GM12878 (cell line): Measurements from ENCODE around the gene FYTTD1. TPM values are rescaled to one million over a fixed set of nuclear protein-coding genes. Genes with fewer than 3 reads are reported as not detected.

ENCODE experiments used
- ATF7 ChIP-seq: fragments of 450-650 bp; IDR thresholded peaks from 2 replicates; pipeline ENCODE4 v1.6.1; 2016; ENCODE audit warnings: low read depth, mild to moderate bottlenecking
- KLF5 ChIP-seq: fragments of 450-650 bp; IDR thresholded peaks from 2 replicates; pipeline ENCODE4 v1.6.1; 2014; ENCODE audit warnings: mild to moderate bottlenecking; ENCODE audit not compliant: partially characterized antibody
- MYC ChIP-seq: IDR thresholded peaks from 2 replicates; pipeline ENCODE4 v1.6.1; 2011; ENCODE audit warnings: mild to moderate bottlenecking, low read length, moderate library complexity, inconsistent platforms; ENCODE audit not compliant: insufficient read depth, insufficient replicate concordance, insufficient read length, severe bottlenecking
- NRF1 ChIP-seq: conservative IDR thresholded peaks from 2 replicates; pipeline ENCODE4 v1.6.1; 2011; ENCODE audit warnings: mild to moderate bottlenecking, low read depth, low read length, improper control_type of control experiment
- polyA plus RNA-seq, 11 experiments: library from polyadenylated mRNA; depleted of rRNA in 4 of 11; unstranded in 6 of 11; stranded (reverse) in 5 of 11; fragments of >200 nt; fragmentation: Nextera tagmentation in 4 of 11; fragmentation: Illumina TruSeq in 1 of 11; extraction: Ambion mirVana in 4 of 11; extraction: Trizol in 1 of 11; gene quantifications; 1 replicate in 1 of 11; 2 replicates in 10 of 11; pipeline versions ENCODE4 v1.2.1 to v1.2.3, GENCODE V29; 2011 to 2016; ENCODE audit warnings: inconsistent platforms in 2 of 11, missing spikeins in 2 of 11, low read depth in 1 of 11
- total RNA-seq, 4 experiments: library from RNA; depleted of rRNA in 3 of 4; stranded (reverse); fragments of >200 nt in 3 of 4; fragmentation: Illumina TruSeq in 1 of 4; extraction: Trizol in 1 of 4; gene quantifications; 2 replicates each; pipeline versions ENCODE4 v1.2.1 to v1.2.3, GENCODE V29; 2013 to 2021
- TF ChIP-seq, protein P1 (sequence below): fragments of 450-650 bp; formaldehyde crosslinking; IDR thresholded peaks from 2 replicates; pipeline ENCODE4 v1.4.0; 2020; ENCODE audit warnings: mild to moderate bottlenecking, moderate library complexity
- TF ChIP-seq, protein P2 (sequence below): fragments of 450-650 bp; IDR thresholded peaks from 2 replicates; pipeline ENCODE4 v1.6.1; 2017; ENCODE audit warnings: antibody characterized with exemption, mild to moderate bottlenecking, moderate library complexity
- TF ChIP-seq, protein P3 (sequence below): fragments of 450-650 bp; conservative IDR thresholded peaks from 2 replicates; pipeline ENCODE4 v1.6.1; 2017; ENCODE audit warnings: mild to moderate bottlenecking, moderate library complexity
- TF ChIP-seq, protein P4 (sequence below), 3 experiments: IDR thresholded peaks in 2 of 3; conservative IDR thresholded peaks in 1 of 3; 2 replicates each; pipeline ENCODE4 v1.5.1; 2011; ENCODE audit warnings: low read depth in 3 of 3, low read length in 3 of 3, mild to moderate bottlenecking in 3 of 3, control low read depth in 2 of 3, moderate library complexity in 2 of 3, inconsistent platforms in 1 of 3, mixed read lengths in 1 of 3; ENCODE audit not compliant: control insufficient read depth in 2 of 3, insufficient read depth in 1 of 3; ENCODE audit errors: extremely low read depth in 1 of 3
- TF ChIP-seq, protein P5 (sequence below): fragments of 450-650 bp; IDR thresholded peaks from 2 replicates; pipeline ENCODE4 v1.6.1; 2017; ENCODE audit warnings: mild to moderate bottlenecking, low read depth, inconsistent platforms; ENCODE audit not compliant: poor library complexity, severe bottlenecking
- TF ChIP-seq, protein P6 (sequence below): fragments of 450-650 bp; formaldehyde crosslinking; IDR thresholded peaks from 2 replicates; pipeline ENCODE4 v1.5.0; 2022; ENCODE audit warnings: mild to moderate bottlenecking, missing genetic modification characterization

The FYTTD1 gene
- total and polyA plus RNA-seq, 10 of the 15 experiments (the other 5 are each of a cell fraction or from before 2014, with no cell fraction given): 25.5 to 101 (median 59.4) TPM

DNA sequence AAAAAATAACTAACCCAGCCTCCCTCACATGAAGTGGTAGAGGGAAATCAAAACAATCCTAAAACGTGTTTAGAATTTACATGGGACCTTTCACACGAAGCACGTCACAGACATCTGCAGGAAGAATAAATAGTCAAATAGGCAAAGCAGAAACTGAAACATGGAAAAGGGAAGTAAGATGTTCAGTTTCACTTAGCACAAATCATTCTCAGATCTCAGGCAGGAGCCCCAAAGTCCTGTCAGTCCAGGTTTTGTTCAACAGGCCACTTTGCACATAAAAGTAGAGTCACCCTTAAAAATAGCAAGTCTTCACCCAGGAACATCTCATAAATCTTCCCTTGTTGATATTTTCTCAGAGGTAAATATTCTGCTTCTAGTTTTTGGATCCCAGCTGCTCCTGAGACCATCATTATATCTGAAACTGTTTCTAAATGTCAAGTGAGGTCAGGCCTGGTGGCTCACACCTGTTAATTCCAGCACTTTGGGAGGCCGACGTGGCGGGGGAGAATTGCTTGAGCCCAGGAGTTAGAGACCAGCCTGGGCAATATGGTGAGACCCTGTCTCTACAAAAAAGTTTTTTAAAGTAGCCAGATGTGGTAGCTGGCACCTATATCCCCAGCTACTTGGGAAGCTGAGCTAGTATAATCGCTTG lies 14.9 kb upstream of the FYTTD1 start (continued):
- TF ChIP-seq, protein P1, sequence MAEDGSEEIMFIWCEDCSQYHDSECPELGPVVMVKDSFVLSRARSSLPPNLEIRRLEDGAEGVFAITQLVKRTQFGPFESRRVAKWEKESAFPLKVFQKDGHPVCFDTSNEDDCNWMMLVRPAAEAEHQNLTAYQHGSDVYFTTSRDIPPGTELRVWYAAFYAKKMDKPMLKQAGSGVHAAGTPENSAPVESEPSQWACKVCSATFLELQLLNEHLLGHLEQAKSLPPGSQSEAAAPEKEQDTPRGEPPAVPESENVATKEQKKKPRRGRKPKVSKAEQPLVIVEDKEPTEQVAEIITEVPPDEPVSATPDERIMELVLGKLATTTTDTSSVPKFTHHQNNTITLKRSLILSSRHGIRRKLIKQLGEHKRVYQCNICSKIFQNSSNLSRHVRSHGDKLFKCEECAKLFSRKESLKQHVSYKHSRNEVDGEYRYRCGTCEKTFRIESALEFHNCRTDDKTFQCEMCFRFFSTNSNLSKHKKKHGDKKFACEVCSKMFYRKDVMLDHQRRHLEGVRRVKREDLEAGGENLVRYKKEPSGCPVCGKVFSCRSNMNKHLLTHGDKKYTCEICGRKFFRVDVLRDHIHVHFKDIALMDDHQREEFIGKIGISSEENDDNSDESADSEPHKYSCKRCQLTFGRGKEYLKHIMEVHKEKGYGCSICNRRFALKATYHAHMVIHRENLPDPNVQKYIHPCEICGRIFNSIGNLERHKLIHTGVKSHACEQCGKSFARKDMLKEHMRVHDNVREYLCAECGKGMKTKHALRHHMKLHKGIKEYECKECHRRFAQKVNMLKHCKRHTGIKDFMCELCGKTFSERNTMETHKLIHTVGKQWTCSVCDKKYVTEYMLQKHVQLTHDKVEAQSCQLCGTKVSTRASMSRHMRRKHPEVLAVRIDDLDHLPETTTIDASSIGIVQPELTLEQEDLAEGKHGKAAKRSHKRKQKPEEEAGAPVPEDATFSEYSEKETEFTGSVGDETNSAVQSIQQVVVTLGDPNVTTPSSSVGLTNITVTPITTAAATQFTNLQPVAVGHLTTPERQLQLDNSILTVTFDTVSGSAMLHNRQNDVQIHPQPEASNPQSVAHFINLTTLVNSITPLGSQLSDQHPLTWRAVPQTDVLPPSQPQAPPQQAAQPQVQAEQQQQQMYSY (CRISPR knock-in tag): no peak
- TF ChIP-seq, protein P2, sequence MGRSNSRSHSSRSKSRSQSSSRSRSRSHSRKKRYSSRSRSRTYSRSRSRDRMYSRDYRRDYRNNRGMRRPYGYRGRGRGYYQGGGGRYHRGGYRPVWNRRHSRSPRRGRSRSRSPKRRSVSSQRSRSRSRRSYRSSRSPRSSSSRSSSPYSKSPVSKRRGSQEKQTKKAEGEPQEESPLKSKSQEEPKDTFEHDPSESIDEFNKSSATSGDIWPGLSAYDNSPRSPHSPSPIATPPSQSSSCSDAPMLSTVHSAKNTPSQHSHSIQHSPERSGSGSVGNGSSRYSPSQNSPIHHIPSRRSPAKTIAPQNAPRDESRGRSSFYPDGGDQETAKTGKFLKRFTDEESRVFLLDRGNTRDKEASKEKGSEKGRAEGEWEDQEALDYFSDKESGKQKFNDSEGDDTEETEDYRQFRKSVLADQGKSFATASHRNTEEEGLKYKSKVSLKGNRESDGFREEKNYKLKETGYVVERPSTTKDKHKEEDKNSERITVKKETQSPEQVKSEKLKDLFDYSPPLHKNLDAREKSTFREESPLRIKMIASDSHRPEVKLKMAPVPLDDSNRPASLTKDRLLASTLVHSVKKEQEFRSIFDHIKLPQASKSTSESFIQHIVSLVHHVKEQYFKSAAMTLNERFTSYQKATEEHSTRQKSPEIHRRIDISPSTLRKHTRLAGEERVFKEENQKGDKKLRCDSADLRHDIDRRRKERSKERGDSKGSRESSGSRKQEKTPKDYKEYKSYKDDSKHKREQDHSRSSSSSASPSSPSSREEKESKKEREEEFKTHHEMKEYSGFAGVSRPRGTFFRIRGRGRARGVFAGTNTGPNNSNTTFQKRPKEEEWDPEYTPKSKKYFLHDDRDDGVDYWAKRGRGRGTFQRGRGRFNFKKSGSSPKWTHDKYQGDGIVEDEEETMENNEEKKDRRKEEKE: no peak
- TF ChIP-seq, protein P3, sequence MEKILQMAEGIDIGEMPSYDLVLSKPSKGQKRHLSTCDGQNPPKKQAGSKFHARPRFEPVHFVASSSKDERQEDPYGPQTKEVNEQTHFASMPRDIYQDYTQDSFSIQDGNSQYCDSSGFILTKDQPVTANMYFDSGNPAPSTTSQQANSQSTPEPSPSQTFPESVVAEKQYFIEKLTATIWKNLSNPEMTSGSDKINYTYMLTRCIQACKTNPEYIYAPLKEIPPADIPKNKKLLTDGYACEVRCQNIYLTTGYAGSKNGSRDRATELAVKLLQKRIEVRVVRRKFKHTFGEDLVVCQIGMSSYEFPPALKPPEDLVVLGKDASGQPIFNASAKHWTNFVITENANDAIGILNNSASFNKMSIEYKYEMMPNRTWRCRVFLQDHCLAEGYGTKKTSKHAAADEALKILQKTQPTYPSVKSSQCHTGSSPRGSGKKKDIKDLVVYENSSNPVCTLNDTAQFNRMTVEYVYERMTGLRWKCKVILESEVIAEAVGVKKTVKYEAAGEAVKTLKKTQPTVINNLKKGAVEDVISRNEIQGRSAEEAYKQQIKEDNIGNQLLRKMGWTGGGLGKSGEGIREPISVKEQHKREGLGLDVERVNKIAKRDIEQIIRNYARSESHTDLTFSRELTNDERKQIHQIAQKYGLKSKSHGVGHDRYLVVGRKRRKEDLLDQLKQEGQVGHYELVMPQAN: no peak
- peak; percentile 83 for TF ChIP-seq ATF7
- TF ChIP-seq, protein P4, sequence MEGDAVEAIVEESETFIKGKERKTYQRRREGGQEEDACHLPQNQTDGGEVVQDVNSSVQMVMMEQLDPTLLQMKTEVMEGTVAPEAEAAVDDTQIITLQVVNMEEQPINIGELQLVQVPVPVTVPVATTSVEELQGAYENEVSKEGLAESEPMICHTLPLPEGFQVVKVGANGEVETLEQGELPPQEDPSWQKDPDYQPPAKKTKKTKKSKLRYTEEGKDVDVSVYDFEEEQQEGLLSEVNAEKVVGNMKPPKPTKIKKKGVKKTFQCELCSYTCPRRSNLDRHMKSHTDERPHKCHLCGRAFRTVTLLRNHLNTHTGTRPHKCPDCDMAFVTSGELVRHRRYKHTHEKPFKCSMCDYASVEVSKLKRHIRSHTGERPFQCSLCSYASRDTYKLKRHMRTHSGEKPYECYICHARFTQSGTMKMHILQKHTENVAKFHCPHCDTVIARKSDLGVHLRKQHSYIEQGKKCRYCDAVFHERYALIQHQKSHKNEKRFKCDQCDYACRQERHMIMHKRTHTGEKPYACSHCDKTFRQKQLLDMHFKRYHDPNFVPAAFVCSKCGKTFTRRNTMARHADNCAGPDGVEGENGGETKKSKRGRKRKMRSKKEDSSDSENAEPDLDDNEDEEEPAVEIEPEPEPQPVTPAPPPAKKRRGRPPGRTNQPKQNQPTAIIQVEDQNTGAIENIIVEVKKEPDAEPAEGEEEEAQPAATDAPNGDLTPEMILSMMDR (IDR thresholded peaks at IDR 0.05 in 2 of 3, conservative IDR thresholded peaks at IDR 0.05 in 1 of 3; ENCODE audit: control insufficient read depth in 2 of 3, extremely low read depth in 1 of 3, insufficient read depth in 1 of 3, low read depth in 3 of 3, low read length in 3 of 3): no peak
- no peak for TF ChIP-seq KLF5
- no peak for TF ChIP-seq NRF1
- no peak for TF ChIP-seq MYC
- TF ChIP-seq, protein P5, sequence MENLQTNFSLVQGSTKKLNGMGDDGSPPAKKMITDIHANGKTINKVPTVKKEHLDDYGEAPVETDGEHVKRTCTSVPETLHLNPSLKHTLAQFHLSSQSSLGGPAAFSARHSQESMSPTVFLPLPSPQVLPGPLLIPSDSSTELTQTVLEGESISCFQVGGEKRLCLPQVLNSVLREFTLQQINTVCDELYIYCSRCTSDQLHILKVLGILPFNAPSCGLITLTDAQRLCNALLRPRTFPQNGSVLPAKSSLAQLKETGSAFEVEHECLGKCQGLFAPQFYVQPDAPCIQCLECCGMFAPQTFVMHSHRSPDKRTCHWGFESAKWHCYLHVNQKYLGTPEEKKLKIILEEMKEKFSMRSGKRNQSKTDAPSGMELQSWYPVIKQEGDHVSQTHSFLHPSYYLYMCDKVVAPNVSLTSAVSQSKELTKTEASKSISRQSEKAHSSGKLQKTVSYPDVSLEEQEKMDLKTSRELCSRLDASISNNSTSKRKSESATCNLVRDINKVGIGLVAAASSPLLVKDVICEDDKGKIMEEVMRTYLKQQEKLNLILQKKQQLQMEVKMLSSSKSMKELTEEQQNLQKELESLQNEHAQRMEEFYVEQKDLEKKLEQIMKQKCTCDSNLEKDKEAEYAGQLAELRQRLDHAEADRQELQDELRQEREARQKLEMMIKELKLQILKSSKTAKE: peak; percentile 73
- TF ChIP-seq, protein P6, sequence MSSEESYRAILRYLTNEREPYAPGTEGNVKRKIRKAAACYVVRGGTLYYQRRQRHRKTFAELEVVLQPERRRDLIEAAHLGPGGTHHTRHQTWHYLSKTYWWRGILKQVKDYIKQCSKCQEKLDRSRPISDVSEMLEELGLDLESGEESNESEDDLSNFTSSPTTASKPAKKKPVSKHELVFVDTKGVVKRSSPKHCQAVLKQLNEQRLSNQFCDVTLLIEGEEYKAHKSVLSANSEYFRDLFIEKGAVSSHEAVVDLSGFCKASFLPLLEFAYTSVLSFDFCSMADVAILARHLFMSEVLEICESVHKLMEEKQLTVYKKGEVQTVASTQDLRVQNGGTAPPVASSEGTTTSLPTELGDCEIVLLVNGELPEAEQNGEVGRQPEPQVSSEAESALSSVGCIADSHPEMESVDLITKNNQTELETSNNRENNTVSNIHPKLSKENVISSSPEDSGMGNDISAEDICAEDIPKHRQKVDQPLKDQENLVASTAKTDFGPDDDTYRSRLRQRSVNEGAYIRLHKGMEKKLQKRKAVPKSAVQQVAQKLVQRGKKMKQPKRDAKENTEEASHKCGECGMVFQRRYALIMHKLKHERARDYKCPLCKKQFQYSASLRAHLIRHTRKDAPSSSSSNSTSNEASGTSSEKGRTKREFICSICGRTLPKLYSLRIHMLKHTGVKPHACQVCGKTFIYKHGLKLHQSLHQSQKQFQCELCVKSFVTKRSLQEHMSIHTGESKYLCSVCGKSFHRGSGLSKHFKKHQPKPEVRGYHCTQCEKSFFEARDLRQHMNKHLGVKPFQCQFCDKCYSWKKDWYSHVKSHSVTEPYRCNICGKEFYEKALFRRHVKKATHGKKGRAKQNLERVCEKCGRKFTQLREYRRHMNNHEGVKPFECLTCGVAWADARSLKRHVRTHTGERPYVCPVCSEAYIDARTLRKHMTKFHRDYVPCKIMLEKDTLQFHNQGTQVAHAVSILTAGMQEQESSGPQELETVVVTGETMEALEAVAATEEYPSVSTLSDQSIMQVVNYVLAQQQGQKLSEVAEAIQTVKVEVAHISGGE (CRISPR knock-in tag): no peak
